HepG2 (cell line): Measurements from ENCODE around the gene HOXB5. TPM values are rescaled to one million over a fixed set of nuclear protein-coding genes. Genes with fewer than 3 reads are reported as not detected.

Source experiments
- ATAC-seq: fragments of 200-7000 bp; cut with Tn5 transposase; 3 replicates; pipeline ENCODE4 v1.9.1; 2020; ENCODE audit warnings: mild to moderate bottlenecking, moderate library complexity
- BruUV-seq: library from RNA; stranded (reverse); fragments of 400-500 nt; replicated peaks from 2 replicates; lab custom pipeline; 2021; lab: Mats Ljungman, UMichigan
- CTCF ChIA-PET: fragments of 300-600 bp; formaldehyde crosslinking; extraction: SDS; loops from one replicate; lab custom pipeline; 2021; ENCODE audit warnings: low total read pairs, inconsistent platforms, low intra/inter-chr PET ratio; lab: Yijun Ruan, JAX
- POLR2A ChIA-PET: fragments of 350-600 bp; sonication (Branson Sonifier 250); formaldehyde crosslinking; loops from one replicate; lab custom pipeline; 2020; ENCODE audit warnings: antibody characterized with exemption, inconsistent platforms; lab: Yijun Ruan, JAX
- DNase-seq: peaks from one replicate; pipeline ENCODE4 v3.0.0-alpha.2; 2015; ENCODE audit warnings: low spot score
- FAIRE-seq: peaks from 3 replicates; lab custom pipeline; 2011; peaks lifted over from hg19 to GRCh38; lab: Jason Lieb, UNC
- H2AFZ ChIP-seq: one replicate; pipeline ENCODE4 v1.6.1; 2011; ENCODE audit warnings: low read length, inconsistent platforms
- H3K27ac ChIP-seq: fragments of 300-600 bp; 3 replicates; pipeline ENCODE4 v1.8.0; 2011; ENCODE audit warnings: mixed run types, mild to moderate bottlenecking, mixed read lengths, low read length, inconsistent platforms; ENCODE audit not compliant: insufficient read depth; ENCODE audit errors: extremely low read length
- H3K27me3 ChIP-seq, 2 experiments: fragments of 200-600 bp in 1 of 2; 2 replicates in 1 of 2; 3 replicates in 1 of 2; pipeline versions ENCODE4 v1.6.0 to v1.8.0; 2011; ENCODE audit warnings: low read length in 2 of 2, mild to moderate bottlenecking in 2 of 2, moderate library complexity in 2 of 2, inconsistent platforms in 1 of 2; ENCODE audit not compliant: insufficient read depth in 2 of 2, control insufficient read depth in 1 of 2
- H3K36me3 ChIP-seq, 2 experiments: fragments of 200-600 bp in 1 of 2; replicated peaks in 1 of 2; 2 replicates in 1 of 2; 3 replicates in 1 of 2; pipeline versions ENCODE4 v1.5.1 to v1.8.0; 2011; ENCODE audit warnings: low read length in 2 of 2, inconsistent platforms in 1 of 2; ENCODE audit not compliant: insufficient read depth in 2 of 2, control insufficient read depth in 1 of 2
- H3K4me1 ChIP-seq: 2 replicates; pipeline ENCODE4 v1.5.1; 2012; ENCODE audit warnings: low read length, inconsistent platforms; ENCODE audit not compliant: insufficient read depth
- H3K4me2 ChIP-seq: 2 replicates; pipeline ENCODE4 v1.6.0; 2011; ENCODE audit warnings: low read depth, low read length, inconsistent platforms
- H3K4me3 ChIP-seq, 3 experiments: fragments of 200-600 bp in 1 of 3; sonication (generic), shearing (Covaris generic) in 1 of 3; replicated peaks in 1 of 3; 2 replicates each; pipeline ENCODE4 v1.5.1; 2011 to 2016; ENCODE audit warnings: low read length in 3 of 3, inconsistent platforms in 2 of 3, low read depth in 2 of 3, mild to moderate bottlenecking in 2 of 3, control low read depth in 1 of 3, mixed read lengths in 1 of 3; ENCODE audit not compliant: insufficient read depth in 1 of 3
- H3K79me2 ChIP-seq: one replicate; pipeline ENCODE4 v1.6.1; 2011; ENCODE audit warnings: low read length, inconsistent platforms; ENCODE audit not compliant: insufficient read depth
- H3K9ac ChIP-seq: 2 replicates; pipeline ENCODE4 v1.6.0; 2011; ENCODE audit warnings: mild to moderate bottlenecking, low read depth, low read length, inconsistent platforms; ENCODE audit not compliant: insufficient read depth
- H3K9me3 ChIP-seq: 2 replicates; pipeline ENCODE4 v1.5.1; 2012; ENCODE audit warnings: mild to moderate bottlenecking, low read length
- H4K20me1 ChIP-seq: 2 replicates; pipeline ENCODE4 v1.6.0; 2011; ENCODE audit warnings: inconsistent platforms, mild to moderate bottlenecking, low read length, moderate library complexity; ENCODE audit not compliant: insufficient read depth
- AHDC1 ChIP-seq: sonication (generic); formaldehyde crosslinking; IDR thresholded peaks from 2 replicates; pipeline ENCODE4 v1.5.1; 2020; ENCODE audit warnings: mild to moderate bottlenecking, missing genetic modification reagents, borderline replicate concordance
- DNMT1 ChIP-seq: sonication (generic); formaldehyde crosslinking; IDR thresholded peaks from 2 replicates; pipeline ENCODE4 v1.5.1; 2020; ENCODE audit warnings: mild to moderate bottlenecking, missing genetic modification reagents
- GATA4 ChIP-seq: sonication (generic); IDR thresholded peaks from 2 replicates; pipeline ENCODE4 v1.6.1; 2016; ENCODE audit warnings: antibody characterized with exemption, low read depth, borderline replicate concordance
- MZF1 ChIP-seq: sonication (generic); formaldehyde crosslinking; IDR thresholded peaks from 2 replicates; pipeline ENCODE4 v1.8.1; 2023; ENCODE audit warnings: mild to moderate bottlenecking, missing genetic modification reagents, borderline replicate concordance
- TEF ChIP-seq: sonication (generic); formaldehyde crosslinking; IDR thresholded peaks from 2 replicates; pipeline ENCODE4 v1.5.0; 2020; ENCODE audit warnings: missing genetic modification reagents
- ZFAT ChIP-seq: sonication (generic); formaldehyde crosslinking; conservative IDR thresholded peaks from 2 replicates; pipeline ENCODE4 v1.8.1; 2023; ENCODE audit warnings: missing genetic modification reagents, inconsistent platforms
- ZNF225 ChIP-seq: sonication (generic); formaldehyde crosslinking; IDR thresholded peaks from 2 replicates; pipeline ENCODE4 v1.4.0; 2020; ENCODE audit warnings: mild to moderate bottlenecking, missing genetic modification reagents
- WGBS: methylation state at CpG from one replicate; pipeline ENCODE4 v1.1.6; 2017; ENCODE audit warnings: low lambda C conversion rate; 5-methylcytosine and 5-hydroxymethylcytosine counted together
- in situ Hi-C: cut with HindIII; loops from 2 replicates; pipeline ENCODE4 v1.10.0; 2017; ENCODE audit warnings: low pct_unique_long_range_greater_than_20kb; ENCODE audit not compliant: extremely low pct_ligation_motif_present
- intact Hi-C: fragments of 100-400 bp; cut with micrococcal nuclease; formaldehyde crosslinking; loops from one replicate; pipeline ENCODE4 v1.10.0; 2022; ENCODE audit not compliant: unreplicated experiment
- polyA plus RNA-seq, 8 experiments: library from polyadenylated mRNA; depleted of rRNA in 3 of 8; stranded (reverse) in 7 of 8; unstranded in 1 of 8; fragments of >200 nt; fragmentation: Illumina TruSeq in 4 of 8; extraction: Trizol in 4 of 8; gene quantifications; 2 replicates each; pipeline versions ENCODE4 v1.2.1 to v1.2.3, GENCODE V29; 2011 to 2016; ENCODE audit warnings: low read depth in 4 of 8, missing spikeins in 1 of 8, mixed read lengths in 1 of 8; ENCODE audit not compliant: insufficient read depth in 1 of 8
- total RNA-seq, 5 experiments: library from RNA; depleted of rRNA; stranded (reverse); fragments of >200 nt; fragmentation: Illumina TruSeq; extraction: Trizol; gene quantifications; 2 replicates each; pipeline ENCODE4 v1.2.3, GENCODE V29; 2016; ENCODE audit warnings: low read depth in 1 of 5
- TF ChIP-seq, protein P1 (sequence below): IDR thresholded peaks from 2 replicates; pipeline ENCODE4 v1.6.1; 2016; ENCODE audit warnings: missing compliant biosample characterization, missing genetic modification reagents, borderline replicate concordance

Gene HOXB5
- total and polyA plus RNA-seq, 2 of the 13 experiments (the other 11 are each of a cell fraction or from before 2014, with no cell fraction given): not detected

DNA sequence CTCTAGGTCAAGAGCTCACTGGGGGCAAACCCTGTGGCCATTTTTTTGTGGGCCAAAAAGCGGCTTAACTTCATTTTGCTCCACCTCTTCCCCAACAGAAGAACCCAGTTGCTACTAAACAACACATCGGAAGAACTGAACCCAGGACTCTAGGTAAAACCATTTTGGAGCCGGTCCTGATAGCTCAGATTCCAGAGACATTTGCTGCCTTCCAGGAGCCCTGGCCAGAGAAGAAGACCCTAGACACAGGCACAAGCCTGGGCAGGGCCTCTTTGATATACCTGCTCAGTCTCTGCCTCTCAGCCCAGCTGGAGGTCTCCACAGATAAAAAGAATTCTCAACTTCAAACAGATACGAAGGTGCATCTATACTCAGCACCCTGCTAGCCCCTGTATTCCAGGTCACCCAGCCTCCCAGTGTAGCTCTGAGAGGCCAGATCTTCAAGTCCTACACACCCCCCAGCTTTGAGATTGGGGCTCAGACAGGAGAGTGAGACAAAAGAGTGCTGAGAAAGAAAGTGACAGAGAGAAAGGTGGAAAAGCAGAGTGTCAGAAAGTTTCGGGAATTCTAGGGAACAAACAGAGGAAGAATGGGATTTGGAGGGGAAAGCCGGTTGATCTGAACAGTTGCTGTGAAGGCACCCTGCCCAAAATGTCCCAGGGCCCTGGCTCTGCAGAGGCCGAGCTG, 39.1 kb upstream of the HOXB5 start:
- no peak overlapping the region for H3K27ac ChIP-seq
- intact Hi-C loops: no loop called here
- H3K27me3 ChIP-seq: peaks cover 27 to 97% of the 10 kb centered on the region in 2 experiments
- CTCF ChIA-PET: no interaction called here
- H3K4me2 ChIP-seq: no peak overlapping the region
- in situ Hi-C loops: no loop called here
- TF ChIP-seq GATA4 (no peak), DNMT1 (no peak)
- TF ChIP-seq, all 625 proteins: peak for 0
- H3K9me3 ChIP-seq: no peaks in the 10 kb centered on the region
- 18% methylated on average over 7 of the region's 7 CpGs for WGBS
- H3K36me3 ChIP-seq: no peaks in the 10 kb centered on the region
- no peaks in the 10 kb centered on the region for H3K79me2 ChIP-seq
- FAIRE-seq (no peak), ATAC-seq (no peak), DNase-seq (no peak)
- 0 out of 2 replicates have a peak, but pooled peaks cover 4% of the 10 kb centered on the region for H3K4me1 ChIP-seq
- no peak overlapping the region for H2AFZ ChIP-seq
- H3K4me3 ChIP-seq: no peak overlapping the region
- POLR2A ChIA-PET: no interaction called here
- no peaks in the 10 kb centered on the region for H4K20me1 ChIP-seq
- BruUV-seq: no TSS peak
- no peak overlapping the region for H3K9ac ChIP-seq

DNA sequence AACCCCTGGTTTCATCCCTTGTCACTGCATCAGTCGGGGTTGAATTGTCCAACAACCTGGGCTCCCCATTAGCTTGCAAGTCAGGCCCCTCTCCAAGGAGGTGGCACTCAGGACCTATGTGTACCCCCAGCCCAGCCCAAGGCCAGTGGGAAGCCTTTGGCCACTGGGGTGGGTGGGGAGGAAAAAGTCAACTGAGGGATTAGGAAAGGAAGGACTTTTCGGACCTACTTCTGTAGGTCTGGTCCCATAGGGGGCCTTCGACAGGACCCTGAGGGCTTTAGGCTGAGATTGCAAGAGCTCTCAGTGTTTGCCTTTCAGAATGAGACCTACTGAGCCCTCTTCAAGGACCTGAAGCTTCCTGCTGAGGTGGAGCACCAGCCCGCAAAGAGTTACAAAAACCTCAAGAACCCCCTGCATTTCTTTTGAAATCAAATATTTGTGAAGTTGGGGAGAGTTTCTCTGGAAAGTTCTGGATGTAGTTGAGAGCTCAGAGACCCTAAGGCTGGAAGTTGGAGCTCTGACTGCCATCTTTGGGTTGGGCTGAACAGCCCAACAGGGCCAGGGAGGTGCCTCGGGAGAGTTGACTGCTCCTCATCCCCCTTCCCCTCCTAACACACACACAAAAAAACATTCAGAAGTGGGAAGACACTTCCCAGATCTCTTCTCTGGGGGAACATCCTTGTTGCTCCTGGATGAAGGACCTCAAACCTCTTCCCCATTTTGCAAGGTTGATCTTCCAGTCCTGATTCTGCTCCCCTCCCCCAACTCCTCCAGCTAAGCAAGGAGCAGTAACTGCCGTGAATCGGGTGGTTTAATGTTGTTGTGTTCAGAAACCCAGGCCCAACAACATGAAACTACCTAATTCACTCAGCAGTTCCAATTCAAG, 38.4 kb upstream of the HOXB5 start:
- H3K36me3 ChIP-seq: no peaks in the 10 kb centered on the region
- no peaks in the 10 kb centered on the region for H3K79me2 ChIP-seq
- peaks cover 33 to 97% of the 10 kb centered on the region in 2 experiments for H3K27me3 ChIP-seq
- no peak overlapping the region for H3K27ac ChIP-seq
- no TSS peak for BruUV-seq
- ATAC-seq: no peak
- DNase-seq: no peak
- ChIA-PET POLR2A (no interaction called here), CTCF (no interaction called here)
- H3K9me3 ChIP-seq: no peaks in the 10 kb centered on the region
- WGBS: 6% methylated on average over 7 of the region's 7 CpGs
- H3K9ac ChIP-seq: no peak overlapping the region
- intact Hi-C loops (no loop called here), in situ Hi-C loops (no loop called here)
- no peaks in the 10 kb centered on the region for H4K20me1 ChIP-seq
- H3K4me3 ChIP-seq: no peak overlapping the region
- no peak for FAIRE-seq
- H2AFZ ChIP-seq: no peak overlapping the region
- H3K4me2 ChIP-seq: no peak overlapping the region
- H3K4me1 ChIP-seq: 0 out of 2 replicates have a peak, but pooled peaks cover 4% of the 10 kb centered on the region
- no peak for TF ChIP-seq TEF (CRISPR knock-in tag)
- no peak for TF ChIP-seq AHDC1 (CRISPR knock-in tag)
- no peak for TF ChIP-seq MZF1 (CRISPR knock-in tag)
- TF ChIP-seq, protein P1, sequence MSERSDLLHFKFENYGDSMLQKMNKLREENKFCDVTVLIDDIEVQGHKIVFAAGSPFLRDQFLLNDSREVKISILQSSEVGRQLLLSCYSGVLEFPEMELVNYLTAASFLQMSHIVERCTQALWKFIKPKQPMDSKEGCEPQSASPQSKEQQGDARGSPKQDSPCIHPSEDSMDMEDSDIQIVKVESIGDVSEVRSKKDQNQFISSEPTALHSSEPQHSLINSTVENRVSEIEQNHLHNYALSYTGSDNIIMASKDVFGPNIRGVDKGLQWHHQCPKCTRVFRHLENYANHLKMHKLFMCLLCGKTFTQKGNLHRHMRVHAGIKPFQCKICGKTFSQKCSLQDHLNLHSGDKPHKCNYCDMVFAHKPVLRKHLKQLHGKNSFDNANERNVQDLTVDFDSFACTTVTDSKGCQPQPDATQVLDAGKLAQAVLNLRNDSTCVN (CRISPR knock-in tag): no peak
- TF ChIP-seq ZNF225 (CRISPR knock-in tag): no peak
- TF ChIP-seq ZFAT (CRISPR knock-in tag): no peak
